ENCODE results near the gene CENPU.
"Not testable (repeated sequence)": the region's sequence is repeated elsewhere in the genome, so short reads cannot be mapped to it uniquely, and the experiment has no call there.

The CENPU gene

GRCh38 chr4:184664445-184665210, 69.3 kb downstream of the CENPU start:
- Histone ChIP-seq H3K9me3 (ENCODE audit: insufficient read depth, low read length) (no peaks in the 10 kb centered on the region), H3K4me1 (ENCODE audit: insufficient read depth, insufficient read length) (no peaks in the 10 kb centered on the region), H3K9ac (ENCODE audit: insufficient read length, low read depth) (no peak overlapping the region), H3K27me3 (ENCODE audit: insufficient read depth, insufficient read length) (no peaks in the 10 kb centered on the region), H3K4me3 (ENCODE audit: insufficient read length, low read depth) (no peak overlapping the region), H3K36me3 (ENCODE audit: insufficient read depth, insufficient read length, low read length) (peaks cover 25% of the 10 kb centered on the region)
- no peak for TF ChIP-seq SUZ12 (IDR thresholded peaks at IDR 0.05; ENCODE audit: extremely low read depth, insufficient read depth, insufficient read length)
- TF ChIP-seq ZNF274 (IDR thresholded peaks at IDR 0.05; ENCODE audit: low read depth, low read length) = no peak
- no peak for TF ChIP-seq YY1 (IDR thresholded peaks at IDR 0.05; ENCODE audit: insufficient read depth, insufficient read length)
- DNase-seq (ENCODE audit: low read depth, low spot score) = no peak

GRCh38 chr4:184662236-184662635, 71.7 kb downstream of the CENPU start:
- Histone ChIP-seq H3K27me3 (ENCODE audit: insufficient read depth, insufficient read length) (no peaks in the 10 kb centered on the region), H3K9me3 (ENCODE audit: insufficient read depth, low read length) (no peaks in the 10 kb centered on the region), H3K4me3 (ENCODE audit: insufficient read length, low read depth) (no peak overlapping the region), H3K4me1 (ENCODE audit: insufficient read depth, insufficient read length) (no peaks in the 10 kb centered on the region), H3K36me3 (ENCODE audit: insufficient read depth, insufficient read length, low read length) (peaks cover 20% of the 10 kb centered on the region), H3K9ac (ENCODE audit: insufficient read length, low read depth) (no peak overlapping the region)
- TF ChIP-seq YY1 (IDR thresholded peaks at IDR 0.05; ENCODE audit: insufficient read depth, insufficient read length) (no peak), ZNF274 (IDR thresholded peaks at IDR 0.05; ENCODE audit: low read depth, low read length) (no peak), SUZ12 (IDR thresholded peaks at IDR 0.05; ENCODE audit: extremely low read depth, insufficient read depth, insufficient read length) (no peak)
- DNase-seq (ENCODE audit: low read depth, low spot score) = no peak

- Histone ChIP-seq H3K4me3 (ENCODE audit: insufficient read length, low read depth) (no peak overlapping the region), H3K9ac (ENCODE audit: insufficient read length, low read depth) (no peak overlapping the region), H3K9me3 (ENCODE audit: insufficient read depth, low read length) (no peaks in the 10 kb centered on the region), H3K27me3 (ENCODE audit: insufficient read depth, insufficient read length) (no peaks in the 10 kb centered on the region), H3K36me3 (ENCODE audit: insufficient read depth, insufficient read length, low read length) (peaks cover 17% of the 10 kb centered on the region), H3K4me1 (ENCODE audit: insufficient read depth, insufficient read length) (no peaks in the 10 kb centered on the region)
- no peak for TF ChIP-seq ZNF274 (IDR thresholded peaks at IDR 0.05; ENCODE audit: low read depth, low read length)
- no peak for TF ChIP-seq SUZ12 (IDR thresholded peaks at IDR 0.05; ENCODE audit: extremely low read depth, insufficient read depth, insufficient read length)
- TF ChIP-seq YY1 (IDR thresholded peaks at IDR 0.05; ENCODE audit: insufficient read depth, insufficient read length) = no peak
- DNase-seq (ENCODE audit: low read depth, low spot score) = no peak
These were observed 72.9 kb downstream of the CENPU start for GRCh38 chr4:184660978-184661377.

- H3K4me1 ChIP-seq (ENCODE audit: insufficient read depth, insufficient read length); DNase-seq (ENCODE audit: low read depth, low spot score); H3K9ac ChIP-seq (ENCODE audit: insufficient read length, low read depth); H3K9me3 ChIP-seq (ENCODE audit: insufficient read depth, low read length); H3K27me3 ChIP-seq (ENCODE audit: insufficient read depth, insufficient read length); H3K4me3 ChIP-seq (ENCODE audit: insufficient read length, low read depth): not testable (repeated sequence)
- peaks cover 17% of the 10 kb centered on the region for H3K36me3 ChIP-seq (ENCODE audit: insufficient read depth, insufficient read length, low read length)
These were observed 76.1 kb downstream of the CENPU start for GRCh38 chr4:184657820-184658219.

- TF ChIP-seq ZNF274 (IDR thresholded peaks at IDR 0.05; ENCODE audit: low read depth, low read length) = no peak
- no peak for TF ChIP-seq SUZ12 (IDR thresholded peaks at IDR 0.05; ENCODE audit: extremely low read depth, insufficient read depth, insufficient read length)
- TF ChIP-seq YY1 (IDR thresholded peaks at IDR 0.05; ENCODE audit: insufficient read depth, insufficient read length) = no peak
- Histone ChIP-seq H3K4me3 (ENCODE audit: insufficient read length, low read depth) (no peak overlapping the region), H3K4me1 (ENCODE audit: insufficient read depth, insufficient read length) (no peaks in the 10 kb centered on the region), H3K9me3 (ENCODE audit: insufficient read depth, low read length) (no peaks in the 10 kb centered on the region), H3K9ac (ENCODE audit: insufficient read length, low read depth) (no peak overlapping the region), H3K27me3 (ENCODE audit: insufficient read depth, insufficient read length) (no peaks in the 10 kb centered on the region), H3K36me3 (ENCODE audit: insufficient read depth, insufficient read length, low read length) (peaks cover 17% of the 10 kb centered on the region)
- DNase-seq (ENCODE audit: low read depth, low spot score) = no peak
These were observed 76.8 kb downstream of the CENPU start for GRCh38 chr4:184657144-184657543.

GRCh38 chr4:184655889-184656869, 77.7 kb downstream of the CENPU start:
- DNase-seq (ENCODE audit: low read depth, low spot score) = no peak
- H3K9ac ChIP-seq (ENCODE audit: insufficient read length, low read depth) = no peak overlapping the region
- H3K36me3 ChIP-seq (ENCODE audit: insufficient read depth, insufficient read length, low read length) = peaks cover 17% of the 10 kb centered on the region
- no peaks in the 10 kb centered on the region for H3K4me1 ChIP-seq (ENCODE audit: insufficient read depth, insufficient read length)
- no peaks in the 10 kb centered on the region for H3K9me3 ChIP-seq (ENCODE audit: insufficient read depth, low read length)
- no peak overlapping the region for H3K4me3 ChIP-seq (ENCODE audit: insufficient read length, low read depth)
- TF ChIP-seq SUZ12 (IDR thresholded peaks at IDR 0.05; ENCODE audit: extremely low read depth, insufficient read depth, insufficient read length) (no peak), YY1 (IDR thresholded peaks at IDR 0.05; ENCODE audit: insufficient read depth, insufficient read length) (no peak), ZNF274 (IDR thresholded peaks at IDR 0.05; ENCODE audit: low read depth, low read length) (no peak)
- H3K27me3 ChIP-seq (ENCODE audit: insufficient read depth, insufficient read length) = no peaks in the 10 kb centered on the region

GRCh38 chr4:184653650-184654049, 80.2 kb downstream of the CENPU start:
- H3K4me3 ChIP-seq (ENCODE audit: insufficient read length, low read depth) = no peak overlapping the region
- DNase-seq (ENCODE audit: low read depth, low spot score) = no peak
- no peaks in the 10 kb centered on the region for H3K27me3 ChIP-seq (ENCODE audit: insufficient read depth, insufficient read length)
- H3K4me1 ChIP-seq (ENCODE audit: insufficient read depth, insufficient read length) = no peaks in the 10 kb centered on the region
- H3K9ac ChIP-seq (ENCODE audit: insufficient read length, low read depth) = no peak overlapping the region
- TF ChIP-seq YY1 (IDR thresholded peaks at IDR 0.05; ENCODE audit: insufficient read depth, insufficient read length) = no peak
- TF ChIP-seq SUZ12 (IDR thresholded peaks at IDR 0.05; ENCODE audit: extremely low read depth, insufficient read depth, insufficient read length) = no peak
- TF ChIP-seq ZNF274 (IDR thresholded peaks at IDR 0.05; ENCODE audit: low read depth, low read length) = no peak
- no peaks in the 10 kb centered on the region for H3K9me3 ChIP-seq (ENCODE audit: insufficient read depth, low read length)
- peaks cover 8% of the 10 kb centered on the region for H3K36me3 ChIP-seq (ENCODE audit: insufficient read depth, insufficient read length, low read length)

- not testable (repeated sequence) for H3K9me3 ChIP-seq (ENCODE audit: insufficient read depth, low read length); H3K9ac ChIP-seq (ENCODE audit: insufficient read length, low read depth); H3K27me3 ChIP-seq (ENCODE audit: insufficient read depth, insufficient read length); DNase-seq (ENCODE audit: low read depth, low spot score); H3K4me3 ChIP-seq (ENCODE audit: insufficient read length, low read depth); H3K4me1 ChIP-seq (ENCODE audit: insufficient read depth, insufficient read length); H3K36me3 ChIP-seq (ENCODE audit: insufficient read depth, insufficient read length, low read length)
These were observed 81.2 kb downstream of the CENPU start for GRCh38 chr4:184652681-184653080.
